GM12873 (cell line): Measurements from ENCODE around the gene COL20A1.

ENCODE experiments used
- TF ChIP-seq, protein P1 (sequence below): IDR thresholded peaks from 2 replicates; pipeline ENCODE4 v1.5.1; 2012; ENCODE audit warnings: low read depth, mild to moderate bottlenecking, moderate library complexity, low read length, control low read depth; ENCODE audit not compliant: insufficient read depth; ENCODE audit errors: missing control alignments

Gene COL20A1

GRCh38 chr20:63249891-63250290 is 43.1 kb upstream of the COL20A1 start:
- TF ChIP-seq, protein P1, sequence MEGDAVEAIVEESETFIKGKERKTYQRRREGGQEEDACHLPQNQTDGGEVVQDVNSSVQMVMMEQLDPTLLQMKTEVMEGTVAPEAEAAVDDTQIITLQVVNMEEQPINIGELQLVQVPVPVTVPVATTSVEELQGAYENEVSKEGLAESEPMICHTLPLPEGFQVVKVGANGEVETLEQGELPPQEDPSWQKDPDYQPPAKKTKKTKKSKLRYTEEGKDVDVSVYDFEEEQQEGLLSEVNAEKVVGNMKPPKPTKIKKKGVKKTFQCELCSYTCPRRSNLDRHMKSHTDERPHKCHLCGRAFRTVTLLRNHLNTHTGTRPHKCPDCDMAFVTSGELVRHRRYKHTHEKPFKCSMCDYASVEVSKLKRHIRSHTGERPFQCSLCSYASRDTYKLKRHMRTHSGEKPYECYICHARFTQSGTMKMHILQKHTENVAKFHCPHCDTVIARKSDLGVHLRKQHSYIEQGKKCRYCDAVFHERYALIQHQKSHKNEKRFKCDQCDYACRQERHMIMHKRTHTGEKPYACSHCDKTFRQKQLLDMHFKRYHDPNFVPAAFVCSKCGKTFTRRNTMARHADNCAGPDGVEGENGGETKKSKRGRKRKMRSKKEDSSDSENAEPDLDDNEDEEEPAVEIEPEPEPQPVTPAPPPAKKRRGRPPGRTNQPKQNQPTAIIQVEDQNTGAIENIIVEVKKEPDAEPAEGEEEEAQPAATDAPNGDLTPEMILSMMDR = no peak

- TF ChIP-seq, protein P1 = peak; percentile 39
Observed at GRCh38 chr20:63251350-63251749, 41.6 kb upstream of the COL20A1 start.

DNA sequence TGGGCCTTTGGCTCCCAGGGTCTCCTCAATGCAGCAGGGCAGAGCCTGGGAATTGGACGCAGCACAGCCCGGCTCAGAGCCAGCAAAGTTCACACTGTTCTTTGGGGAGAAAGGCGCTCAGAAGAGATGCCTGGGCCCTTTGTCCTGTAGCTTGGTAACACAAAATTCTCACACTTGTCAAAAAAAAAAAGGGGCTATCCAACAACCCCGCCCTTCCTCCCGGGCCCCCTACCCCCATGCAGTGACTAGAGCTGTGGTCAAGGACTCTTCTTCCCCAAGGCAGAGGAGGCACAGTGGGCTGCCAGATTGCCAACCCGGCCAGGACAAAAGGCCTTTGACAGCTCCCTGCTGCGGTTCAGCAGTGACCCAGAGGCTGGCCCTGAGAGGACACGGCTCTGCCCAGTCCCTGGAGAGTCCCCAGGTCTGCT is 40.7 kb upstream of the COL20A1 start:
- TF ChIP-seq, protein P1 = no peak

GRCh38 chr20:63253065-63253437 is 39.9 kb upstream of the COL20A1 start:
- TF ChIP-seq, protein P1 = no peak

GRCh38 chr20:63253438-63254231 is 39.4 kb upstream of the COL20A1 start:
- TF ChIP-seq, protein P1 = no peak

DNA sequence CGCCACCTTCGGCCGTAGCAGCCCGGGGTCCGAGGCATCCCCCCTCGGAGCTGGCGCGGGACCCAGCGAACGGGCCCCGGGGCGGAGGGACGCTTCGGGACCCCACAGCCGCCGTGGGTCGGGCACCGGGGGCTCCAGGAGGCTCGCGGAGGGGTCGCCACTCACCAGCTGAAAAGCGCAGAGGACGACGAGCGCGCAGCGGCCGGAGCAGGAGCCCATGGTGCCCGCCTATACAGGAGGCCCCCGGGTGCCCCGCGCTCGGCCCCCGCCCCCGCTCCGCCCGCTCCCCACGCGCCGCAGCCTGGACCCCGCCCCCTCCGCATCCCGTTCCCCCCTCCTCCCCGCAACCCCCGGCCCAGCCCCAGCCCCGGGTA is 38.8 kb upstream of the COL20A1 start, which contains the start of gene NKAIN4:
Gene NKAIN4 (minus strand): TSS at position 232 of the 374 bp plus-strand sequence. CDS start 13 bp downstream, at position 219.
- TF ChIP-seq, protein P1 = no peak

- TF ChIP-seq, protein P1 = no peak
Observed at GRCh38 chr20:63254606-63255384, 38.2 kb upstream of the COL20A1 start.
